Urothelium cell line (cell line): Measurements from ENCODE around the gene TMEM221.
"Not testable (repeated sequence)": the region's sequence is repeated elsewhere in the genome, so short reads cannot be mapped to it uniquely, and the experiment has no call there.

ENCODE experiments used
- DNase-seq: peaks from one replicate; pipeline ENCODE4 v3.0.0; 2011; ENCODE audit warnings: low spot score, mixed read lengths
- FAIRE-seq: peaks from 2 replicates; lab custom pipeline; 2011; peaks lifted over from hg19 to GRCh38; lab: Jason Lieb, UNC

Gene TMEM221

GRCh38 chr19:17475011-17475540, 26.6 kb upstream of the TMEM221 start:
- not testable (repeated sequence) for DNase-seq, FAIRE-seq

- FAIRE-seq (no peak), DNase-seq (no peak)
These were observed 24.6 kb upstream of the TMEM221 start for GRCh38 chr19:17473041-17473440.

DNA sequence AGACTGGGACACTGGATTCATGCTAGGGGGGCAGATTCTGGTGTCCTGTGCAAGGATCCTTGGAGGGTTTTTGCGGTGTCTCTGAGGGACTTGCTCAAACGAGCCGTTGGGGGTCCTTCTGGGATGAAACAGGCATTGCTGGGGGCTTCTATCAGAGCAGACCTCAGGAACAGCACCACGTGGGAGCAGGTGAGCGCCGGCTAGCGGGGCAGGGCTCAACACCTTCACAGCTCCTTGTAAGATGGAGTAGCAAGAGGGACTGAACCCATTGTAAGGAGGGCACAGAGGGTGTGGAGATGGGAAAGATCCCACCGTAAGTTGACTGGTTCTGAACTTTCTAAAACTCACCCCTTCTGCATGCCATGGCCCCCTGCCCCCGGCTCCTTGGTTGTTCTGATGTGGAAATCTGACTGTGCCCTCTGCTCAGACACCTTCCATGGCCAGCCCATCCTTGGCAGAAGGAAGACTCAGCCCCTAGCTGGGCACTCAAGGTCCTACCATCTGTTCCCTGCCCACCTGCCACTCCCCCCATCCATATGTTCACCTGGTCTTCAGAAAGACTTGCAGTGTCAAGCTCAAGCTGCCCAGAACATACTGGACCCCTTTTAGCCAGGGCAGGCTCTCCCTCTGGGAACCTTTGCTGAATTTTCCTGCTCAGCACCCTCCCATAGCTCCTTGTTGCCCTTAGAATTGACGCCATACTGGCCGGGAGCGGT, 23.1 kb upstream of the TMEM221 start:
- DNase-seq (no peak), FAIRE-seq (no peak)

- FAIRE-seq (no peak), DNase-seq (peak; percentile 93)
These were observed 21.8 kb upstream of the TMEM221 start, which contains the start of gene SLC27A1 for GRCh38 chr19:17470068-17470841. Gene SLC27A1, plus strand, starts transcription at chr19:17470524. Its CDS starts 17 bp downstream, at chr19:17470541.

DNA sequence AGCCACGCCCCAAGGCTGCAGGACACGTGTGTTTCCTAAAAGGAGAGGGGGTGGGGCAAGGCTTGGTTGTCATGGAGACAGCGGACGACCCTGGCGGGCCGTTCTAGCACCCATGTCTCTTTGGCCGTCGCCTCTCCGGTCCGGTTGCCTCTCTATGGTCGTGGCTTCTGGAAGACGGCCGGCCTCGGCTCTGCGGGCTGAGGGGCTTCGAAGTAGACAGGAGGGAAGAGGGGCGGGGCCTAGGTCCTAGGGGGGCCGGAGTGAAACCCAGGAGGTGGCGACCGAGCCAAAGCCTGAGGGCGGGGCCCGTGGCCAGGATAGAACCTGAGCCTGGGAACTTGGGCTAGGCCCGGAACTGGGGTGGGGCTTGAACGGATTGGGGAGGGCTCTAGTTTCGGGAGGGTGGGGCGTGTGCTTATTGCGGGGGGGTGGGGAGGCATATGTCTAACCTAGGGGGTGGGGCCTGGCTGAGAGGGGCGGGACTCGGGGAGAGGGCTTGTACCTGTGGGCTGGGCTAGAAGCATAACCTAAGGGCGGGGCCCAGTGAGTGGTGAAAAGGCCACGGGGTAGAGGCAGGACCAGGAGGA, 21.1 kb upstream of the TMEM221 start:
- FAIRE-seq (no peak), DNase-seq (peak; percentile 86)

GRCh38 chr19:17469092-17469480, 20.6 kb upstream of the TMEM221 start:
- no peak for FAIRE-seq
- no peak for DNase-seq

DNA sequence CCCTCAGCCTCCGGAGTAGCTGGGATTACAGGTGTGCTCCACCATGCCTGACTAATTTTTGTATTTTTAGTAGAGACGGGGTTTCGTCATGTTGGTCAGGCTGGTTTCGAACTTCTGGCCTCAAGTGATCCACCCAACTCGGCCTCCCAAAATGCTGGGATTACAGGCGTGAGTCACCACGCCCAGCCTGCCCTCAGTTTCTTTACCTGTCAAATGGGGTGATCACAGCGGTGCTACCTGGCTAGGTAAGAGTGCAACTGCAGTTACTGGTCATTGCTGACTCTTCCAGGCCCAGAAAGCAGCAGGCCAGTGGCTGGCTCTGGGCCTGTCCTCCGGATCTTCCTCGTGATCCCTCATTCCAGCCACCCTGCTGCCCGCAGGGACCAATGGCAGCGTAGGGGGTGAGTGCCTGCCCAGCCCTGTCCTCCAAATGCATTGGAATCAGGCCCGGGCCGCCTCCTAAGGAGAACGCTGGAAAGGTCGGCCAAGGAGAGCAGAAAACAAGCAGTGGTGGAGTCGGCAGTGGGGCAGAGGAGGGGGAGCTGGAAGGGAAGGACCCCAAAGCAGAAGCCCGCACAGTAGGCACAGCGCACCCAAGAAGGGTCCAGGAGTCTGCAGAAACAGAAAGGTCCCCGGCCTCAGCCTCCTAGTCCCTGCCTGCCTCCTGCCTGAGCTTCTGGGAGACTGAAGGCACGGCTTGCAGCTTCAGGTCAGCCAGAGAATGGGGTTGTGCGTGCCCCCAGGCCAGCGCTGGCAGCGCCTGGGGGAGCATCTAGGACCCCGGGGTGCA, 20.0 kb upstream of the TMEM221 start:
- FAIRE-seq (no peak), DNase-seq (no peak)

DNA sequence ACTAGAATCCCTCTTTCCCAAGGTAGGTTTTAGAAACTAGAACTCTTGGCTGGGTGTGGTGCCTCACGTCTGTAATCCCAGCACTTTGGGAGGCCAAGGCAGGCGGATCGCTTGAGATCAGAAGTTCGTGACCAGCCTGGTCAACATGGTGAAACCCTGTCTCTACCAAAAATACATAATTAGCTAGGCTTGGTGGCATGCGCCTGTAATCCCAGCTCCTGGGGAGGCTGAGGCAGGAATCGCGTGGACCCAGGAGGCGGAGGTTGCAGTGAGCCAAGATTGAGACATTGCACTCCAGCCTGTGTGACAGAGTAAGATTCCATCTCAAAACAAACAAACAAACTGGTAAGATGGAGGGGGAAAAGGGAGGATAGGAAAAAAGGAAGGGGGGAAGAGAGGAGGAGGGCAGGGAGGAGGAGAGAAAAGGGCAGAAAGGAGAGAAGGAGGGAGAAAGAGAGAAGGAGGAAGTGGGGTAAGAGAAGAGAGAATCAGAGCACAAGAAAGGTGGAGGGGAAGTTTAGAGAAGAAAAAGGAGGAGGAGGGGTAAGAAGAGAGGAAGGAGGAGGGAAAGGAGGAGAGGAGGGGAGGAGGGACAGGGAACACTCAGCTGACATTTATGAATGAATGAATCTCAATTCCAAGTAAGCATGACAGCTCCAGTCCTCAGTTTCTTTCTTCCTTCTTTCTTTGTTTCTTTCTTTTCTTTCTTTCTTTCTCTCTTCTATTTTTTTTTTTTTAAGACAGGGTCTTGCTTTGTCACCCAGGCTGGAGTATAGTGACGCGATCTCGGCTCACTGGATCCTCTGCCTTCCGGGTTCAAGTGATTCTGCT, 19.2 kb upstream of the TMEM221 start:
- no peak for DNase-seq

GRCh38 chr19:17466487-17466850, 18.0 kb upstream of the TMEM221 start:
- FAIRE-seq (no peak), DNase-seq (no peak)

More for the DNA sequence above, 19.2 kb upstream of the TMEM221 start:
- no peak for FAIRE-seq

- FAIRE-seq, result no peak
- no peak for DNase-seq
These were observed 12.1 kb upstream of the TMEM221 start, which contains the start of gene NXNL1 for GRCh38 chr19:17460372-17461230. Gene NXNL1, minus strand, starts transcription at chr19:17460926. Its CDS starts 57 bp downstream, at chr19:17460869.

- DNase-seq (no peak), FAIRE-seq (no peak)
These were observed 10.5 kb upstream of the TMEM221 start for GRCh38 chr19:17458970-17459369.

DNA sequence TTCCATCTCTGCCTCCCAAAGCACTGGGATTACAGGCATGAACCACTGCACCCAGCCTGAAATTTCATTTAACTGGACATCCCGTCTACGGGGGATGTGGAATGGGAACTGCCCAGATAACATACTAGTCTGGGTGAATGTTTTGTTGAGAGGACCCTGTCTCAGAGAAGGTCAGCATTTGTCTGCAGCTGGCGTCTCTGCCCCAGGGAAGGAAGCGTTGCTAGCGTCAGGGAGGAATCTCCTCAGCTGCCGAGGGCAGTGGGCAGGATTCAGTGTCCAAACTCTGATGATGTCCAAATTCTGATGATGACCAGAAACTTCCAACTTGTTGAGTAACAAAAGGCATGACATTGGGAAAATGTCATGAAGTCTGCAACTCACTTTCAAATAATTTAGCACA, 9.1 kb upstream of the TMEM221 start:
- FAIRE-seq (no peak), DNase-seq (no peak)

- FAIRE-seq, result no peak
- DNase-seq, result no peak
These were observed 7.7 kb upstream of the TMEM221 start for GRCh38 chr19:17456127-17456526.

- DNase-seq (no peak), FAIRE-seq (no peak)
These were observed 7.0 kb upstream of the TMEM221 start for GRCh38 chr19:17455308-17456123.

GRCh38 chr19:17454576-17455071, 6.2 kb upstream of the TMEM221 start:
- DNase-seq (no peak), FAIRE-seq (no peak)

- DNase-seq (no peak), FAIRE-seq (no peak)
These were observed 3.4 kb upstream of the TMEM221 start for GRCh38 chr19:17451820-17452219.

GRCh38 chr19:17450264-17451075, 2.0 kb upstream of the TMEM221 start:
- FAIRE-seq (no peak), DNase-seq (peak; percentile 30)
